ENCODE results near the gene WNT7B. TPM values are rescaled to one million over a fixed set of nuclear protein-coding genes. Genes with fewer than 3 reads are reported as not detected.

Gene WNT7B
- total and polyA plus RNA-seq, 2 experiments from 2014 or later: 0.10 TPM; not detected in 1

- Histone ChIP-seq H3K27ac (ENCODE audit: low read depth) (no peak overlapping the region), H3K36me3 (ENCODE audit: insufficient read depth) (no peaks in the 10 kb centered on the region), H2AFZ (no peak overlapping the region), H3K9me2 (ENCODE audit: insufficient read depth) (no peaks in the 10 kb centered on the region), H4K20me1 (replicated peaks; ENCODE audit: insufficient read depth) (no peaks in the 10 kb centered on the region), H3K4me1 (ENCODE audit: insufficient read depth) (no peaks in the 10 kb centered on the region), H3K27me3 (ENCODE audit: insufficient read depth) (no peaks in the 10 kb centered on the region), H3K4me3 (no peak overlapping the region), H3F3A (replicated peaks; ENCODE audit: low read depth) (no peaks in the 10 kb centered on the region), H3K79me2 (replicated peaks; ENCODE audit: insufficient read depth) (no peaks in the 10 kb centered on the region), H3K4me2 (no peak overlapping the region)
- Mint-ChIP-seq H3K9me3 (no peaks in the 10 kb centered on the region; the same call in 2 of the 3 replicates), H3K27ac (no peak overlapping the region), H3K4me3 (no peak overlapping the region), H3K27me3 (ENCODE audit: insufficient read depth, low read depth, poor library complexity) (peaks cover 10% of the 10 kb centered on the region), H3K4me1 (no peaks in the 10 kb centered on the region), H3K36me3 (ENCODE audit: low read depth) (no peaks in the 10 kb centered on the region)
- DNase-seq (ENCODE audit: low spot score): no peak
- no peak for ATAC-seq
- TF ChIP-seq, protein P1, sequence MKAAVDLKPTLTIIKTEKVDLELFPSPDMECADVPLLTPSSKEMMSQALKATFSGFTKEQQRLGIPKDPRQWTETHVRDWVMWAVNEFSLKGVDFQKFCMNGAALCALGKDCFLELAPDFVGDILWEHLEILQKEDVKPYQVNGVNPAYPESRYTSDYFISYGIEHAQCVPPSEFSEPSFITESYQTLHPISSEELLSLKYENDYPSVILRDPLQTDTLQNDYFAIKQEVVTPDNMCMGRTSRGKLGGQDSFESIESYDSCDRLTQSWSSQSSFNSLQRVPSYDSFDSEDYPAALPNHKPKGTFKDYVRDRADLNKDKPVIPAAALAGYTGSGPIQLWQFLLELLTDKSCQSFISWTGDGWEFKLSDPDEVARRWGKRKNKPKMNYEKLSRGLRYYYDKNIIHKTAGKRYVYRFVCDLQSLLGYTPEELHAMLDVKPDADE (IDR thresholded peaks at IDR 0.05): no peak
- TF ChIP-seq CREB1 (CRISPR knock-in tag; IDR thresholded peaks at IDR 0.05; ENCODE audit: low read depth) (no peak), EZH2phosphoT487 (IDR thresholded peaks at IDR 0.05; ENCODE audit: unreplicated experiment) (no peak), NANOG (IDR thresholded peaks at IDR 0.05; ENCODE audit: borderline replicate concordance) (no peak), POLR2AphosphoS5 (IDR thresholded peaks at IDR 0.05; ENCODE audit: low read depth) (no peak), CTCF (conservative IDR thresholded peaks at IDR 0.05; ENCODE audit: low read depth in 2 of 2) (no peak), ZNF331 (CRISPR knock-in tag; IDR thresholded peaks at IDR 0.05; ENCODE audit: low read depth) (no peak), JUNB (IDR thresholded peaks at IDR 0.05; ENCODE audit: unreplicated experiment) (no peak), EZH2 (IDR thresholded peaks at IDR 0.05; ENCODE audit: low read depth, unreplicated experiment) (no peak), ZNF114 (CRISPR knock-in tag; IDR thresholded peaks at IDR 0.05) (no peak), STAT1 (IDR thresholded peaks at IDR 0.05; ENCODE audit: unreplicated experiment) (no peak), REST (IDR thresholded peaks at IDR 0.05; ENCODE audit: unreplicated experiment) (no peak), ZNF462 (CRISPR knock-in tag; IDR thresholded peaks at IDR 0.05) (no peak)
Observed at GRCh38 chr22:45933506-45934167, 43.3 kb downstream of the WNT7B start.

All from GM23338 (cell line).